HG03575 (cell line): Measurements from ENCODE around the gene TFR2.

ENCODE experiments used
- ATAC-seq: cut with Tn5 transposase; IDR thresholded peaks from one replicate; pipeline ENCODE4 v1.9.1; 2021; ENCODE audit not compliant: unreplicated experiment, insufficient number of reproducible peaks, low FRiP score; ENCODE audit errors: extremely low read depth

Gene TFR2

DNA sequence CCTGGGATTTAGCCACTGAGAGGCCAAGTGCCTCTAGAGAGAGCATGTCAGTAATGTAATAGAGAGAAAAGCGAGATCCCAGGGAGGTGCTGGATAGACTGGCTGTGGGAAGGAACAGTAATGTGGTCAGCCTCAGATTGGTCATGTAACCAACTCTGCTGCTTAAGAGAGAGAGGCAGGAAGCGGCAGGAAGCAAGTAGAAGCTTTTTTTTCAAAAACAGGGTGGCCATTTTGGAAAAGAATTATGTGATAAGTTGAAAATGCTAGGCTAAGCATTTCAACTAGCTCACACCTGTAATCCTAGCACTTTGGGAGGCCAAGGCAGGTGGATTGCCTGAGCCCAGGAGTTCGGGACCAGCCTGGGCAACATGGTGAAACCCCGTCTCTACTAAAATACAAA lies 42.9 kb downstream of the TFR2 start:
- no peak for ATAC-seq

DNA sequence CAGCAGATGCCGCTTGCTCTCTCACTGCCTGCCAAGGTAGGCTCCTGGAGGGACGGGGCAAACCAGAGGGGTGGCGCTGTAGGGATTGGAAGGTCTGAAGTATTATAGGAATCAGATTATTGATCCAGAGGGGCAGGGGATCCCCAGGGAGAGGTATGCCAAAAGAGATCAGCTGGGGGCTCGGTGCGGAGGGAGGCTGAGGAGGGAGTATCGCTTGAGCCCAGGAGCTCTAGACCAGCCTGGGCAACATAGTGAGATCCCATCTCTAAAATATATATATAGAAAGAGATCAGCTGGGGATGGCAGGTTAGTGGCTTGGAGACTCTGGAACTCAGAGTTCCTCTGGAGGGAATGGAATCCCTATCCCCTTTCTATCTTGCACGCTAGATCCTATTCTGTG lies 46.2 kb downstream of the TFR2 start:
- ATAC-seq = no peak

GRCh38 chr7:100591596-100591995 lies 49.8 kb downstream of the TFR2 start:
- no peak for ATAC-seq

- ATAC-seq = no peak
Observed at GRCh38 chr7:100590077-100590737, 51.1 kb downstream of the TFR2 start.

- no peak for ATAC-seq
Observed at GRCh38 chr7:100589341-100589947, 51.9 kb downstream of the TFR2 start.

DNA sequence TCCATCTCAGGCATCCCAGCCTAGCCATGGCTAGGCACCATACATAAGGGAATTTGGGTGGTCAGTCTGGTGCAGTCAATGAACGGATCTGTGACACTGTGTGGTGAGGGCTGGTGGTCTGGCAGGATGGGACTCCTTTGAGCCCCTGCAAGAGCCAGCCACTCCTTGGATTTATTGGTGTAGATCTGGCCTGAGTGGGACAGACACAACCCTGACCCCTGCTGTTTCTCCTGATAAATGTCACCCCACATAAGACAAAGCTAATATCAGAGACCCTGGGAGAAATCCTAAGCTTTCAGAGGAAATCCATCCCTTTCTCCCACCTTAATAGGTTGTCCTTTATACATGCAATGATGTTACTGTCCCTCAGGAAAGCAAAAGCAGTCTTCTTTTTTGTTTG lies 52.9 kb downstream of the TFR2 start:
- ATAC-seq = no peak

- peak; percentile 80 for ATAC-seq
Observed at GRCh38 chr7:100586266-100587025, 54.9 kb downstream of the TFR2 start, which contains the start of gene FBXO24. TSS of gene FBXO24 (plus strand) at chr7:100586328. CDS start at chr7:100586626, 298 bp downstream.

DNA sequence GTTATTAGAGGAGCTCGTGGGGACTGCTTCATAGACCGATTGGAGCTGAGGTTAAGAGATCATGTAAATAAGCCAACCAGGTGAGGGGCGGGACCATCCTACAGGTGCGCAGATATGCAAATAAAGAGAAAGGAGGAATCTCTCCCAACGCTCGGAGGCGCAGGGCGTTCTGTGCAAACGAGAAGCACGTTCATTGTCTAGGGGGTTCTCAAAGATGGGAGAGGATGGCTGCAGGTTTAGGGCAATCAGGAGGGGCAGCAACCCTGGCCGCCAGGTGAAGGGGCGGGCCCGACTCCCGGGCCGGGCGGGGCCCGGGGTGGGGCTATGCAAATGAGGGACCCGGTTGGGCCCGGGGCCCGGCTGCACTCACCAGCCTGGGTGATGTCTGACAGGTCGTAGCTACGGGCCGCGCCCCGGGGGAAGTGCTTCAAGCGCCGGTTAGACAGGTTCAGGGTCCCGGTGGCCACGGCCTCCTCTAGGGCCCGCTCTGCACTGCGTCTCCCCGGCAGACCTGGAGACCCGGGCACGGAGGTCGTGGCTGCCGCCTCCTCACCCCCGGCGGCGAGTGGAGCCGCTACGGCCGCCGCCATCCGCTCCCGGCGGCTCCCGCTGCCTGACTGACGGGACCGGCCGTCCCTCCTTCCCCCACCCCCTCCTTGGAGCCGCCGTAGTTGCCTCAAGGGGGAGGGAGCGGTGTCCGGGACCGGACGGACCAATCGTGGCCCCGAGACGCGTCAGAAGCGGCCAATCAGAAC lies 55.7 kb downstream of the TFR2 start, which contains the start of gene LRCH4:
Gene LRCH4, minus strand, starts transcription at position 619 of the 755 bp plus-strand sequence. Its CDS starts 29 bp downstream, at position 590.
- ATAC-seq = no peak

- no peak for ATAC-seq
Observed at GRCh38 chr7:100584683-100585510, 56.5 kb downstream of the TFR2 start.

DNA sequence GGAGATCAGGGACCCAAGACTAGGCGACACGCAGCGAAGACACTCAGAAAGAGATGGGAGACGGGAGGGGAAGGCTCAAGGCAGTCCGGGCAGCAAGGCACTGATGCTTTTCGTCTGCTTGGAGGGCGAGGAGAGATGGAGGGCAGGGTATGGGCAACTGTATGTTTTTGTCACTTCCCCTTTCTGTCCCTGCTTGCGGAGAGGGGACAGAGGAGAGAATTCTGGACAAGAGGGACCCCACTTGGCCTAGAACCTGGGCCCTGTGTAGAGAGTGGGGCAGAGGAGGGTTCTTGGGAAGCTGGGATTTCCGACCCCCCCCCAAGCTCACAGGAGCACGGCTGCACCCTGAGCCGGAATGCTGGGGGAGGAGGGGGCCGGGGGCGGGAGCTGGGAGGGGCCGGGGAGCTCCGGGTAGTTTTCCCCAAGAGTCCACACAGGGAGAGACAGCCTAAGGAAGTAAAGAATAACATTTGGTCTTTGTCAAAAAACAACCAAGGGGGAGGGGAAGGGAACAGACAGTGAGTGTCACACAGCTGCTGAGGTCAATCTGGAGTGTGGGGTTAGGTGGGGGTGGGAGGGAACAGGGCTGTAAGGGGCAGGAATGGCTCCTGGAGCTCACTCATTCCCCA lies 57.2 kb downstream of the TFR2 start:
- no peak for ATAC-seq

DNA sequence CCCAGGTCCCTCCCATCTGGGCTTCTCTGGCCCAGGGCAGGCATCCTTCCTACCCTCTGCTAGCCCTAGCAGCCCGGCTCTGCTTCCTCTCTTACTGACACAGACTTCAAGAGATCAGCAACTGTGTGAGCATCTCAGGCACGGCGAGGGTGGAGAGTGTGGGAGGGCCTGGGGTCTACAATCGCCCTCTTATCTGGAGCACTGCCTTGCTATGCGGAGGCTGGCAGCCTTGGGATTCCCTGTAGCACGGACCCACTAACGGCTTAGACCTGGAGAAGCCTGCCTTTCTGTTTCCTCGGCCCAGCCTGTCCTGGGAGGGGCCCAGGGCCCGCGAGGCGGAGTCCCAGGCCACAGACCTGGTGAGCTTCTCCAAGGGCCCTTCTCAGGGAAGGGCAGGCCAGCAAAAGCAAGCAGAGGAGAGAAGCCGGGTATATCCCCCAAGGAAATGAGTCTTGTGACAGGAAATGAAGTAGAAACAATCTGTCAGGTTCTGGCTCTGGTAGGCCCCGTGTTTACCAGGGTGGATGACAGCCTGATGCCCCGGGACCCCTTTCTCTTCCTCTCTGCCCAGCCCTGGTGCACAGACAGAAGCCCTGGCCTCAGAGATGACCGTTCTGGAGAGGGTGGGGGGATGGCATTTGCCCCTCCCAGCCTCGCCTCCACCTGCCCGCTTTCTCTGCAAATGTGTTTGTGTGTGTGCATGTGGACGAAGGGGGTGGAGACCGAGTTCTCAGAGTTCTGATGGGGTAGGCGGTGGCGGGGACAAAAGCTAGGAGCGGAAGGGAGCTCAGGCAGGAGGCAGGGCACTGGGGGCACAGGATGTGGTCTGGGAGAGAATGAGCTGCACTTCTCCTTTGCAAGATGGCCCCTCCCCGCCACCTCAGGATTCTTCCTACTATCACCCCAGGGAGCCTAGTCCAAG lies 58.0 kb downstream of the TFR2 start:
- no peak for ATAC-seq

DNA sequence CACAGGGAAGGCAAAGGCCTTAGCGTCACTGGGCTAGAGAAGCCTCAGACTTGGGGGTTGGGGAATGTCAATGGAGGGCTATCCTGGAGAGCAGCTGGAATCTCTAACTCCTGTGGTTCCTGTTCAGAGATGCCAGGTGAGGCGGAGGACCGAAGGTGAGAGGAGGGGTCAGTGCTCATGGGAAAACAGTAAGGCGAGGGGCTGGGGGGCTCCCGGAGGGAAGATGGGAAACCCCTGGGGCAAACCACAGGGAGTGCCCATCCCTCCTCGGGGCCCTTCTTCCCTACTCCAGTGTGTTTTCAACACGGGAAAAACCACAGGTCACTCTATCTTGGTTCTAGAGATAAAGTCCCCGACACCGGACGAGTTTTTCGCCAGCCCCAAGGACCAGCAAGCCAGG lies 58.7 kb downstream of the TFR2 start:
- ATAC-seq = no peak

GRCh38 chr7:100582041-100582579 lies 59.2 kb downstream of the TFR2 start:
- no peak for ATAC-seq

DNA sequence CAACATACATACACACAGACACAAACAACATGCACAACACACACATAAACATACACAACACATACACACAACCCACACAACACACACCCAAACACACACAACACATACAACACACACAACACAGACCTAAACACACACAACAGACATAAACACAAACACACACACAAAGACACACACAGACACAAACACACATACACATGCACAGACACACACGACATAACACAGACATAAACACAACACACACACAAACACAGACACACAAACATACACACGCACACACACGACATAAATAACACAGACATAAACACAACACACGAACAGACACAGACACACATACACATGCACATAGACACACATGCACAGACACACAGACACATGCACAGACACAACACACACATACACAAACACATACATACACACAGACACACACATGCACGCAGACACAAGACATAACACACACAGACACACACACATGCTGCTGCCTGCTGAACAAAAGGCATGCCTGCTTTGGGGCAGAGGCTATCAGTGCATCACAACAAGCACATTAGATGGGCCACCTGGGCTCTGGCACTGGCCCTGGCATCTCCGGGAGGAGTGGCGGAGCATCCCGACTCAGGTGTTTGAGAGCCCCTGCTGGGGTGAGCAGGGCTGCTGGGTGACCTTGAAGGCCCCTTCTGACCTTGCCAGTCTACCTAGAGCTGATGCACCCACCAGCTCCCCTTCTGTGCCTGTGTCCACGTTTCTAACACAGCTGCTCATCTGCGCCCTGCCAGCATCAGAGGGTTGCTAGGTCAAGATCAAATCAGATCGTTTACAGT lies 60.7 kb downstream of the TFR2 start:
- ATAC-seq = no peak

- no peak for ATAC-seq
Observed at GRCh38 chr7:100578246-100579183, 62.8 kb downstream of the TFR2 start.
